ENCODE results near the gene AHCYL2.
"Not testable (repeated sequence)": the region's sequence is repeated elsewhere in the genome, so short reads cannot be mapped to it uniquely, and the experiment has no call there.

AHCYL2 gene

GRCh38 chr7:129359176-129359575 is 134.3 kb downstream of the AHCYL2 start:
- no peak for DNase-seq

DNA sequence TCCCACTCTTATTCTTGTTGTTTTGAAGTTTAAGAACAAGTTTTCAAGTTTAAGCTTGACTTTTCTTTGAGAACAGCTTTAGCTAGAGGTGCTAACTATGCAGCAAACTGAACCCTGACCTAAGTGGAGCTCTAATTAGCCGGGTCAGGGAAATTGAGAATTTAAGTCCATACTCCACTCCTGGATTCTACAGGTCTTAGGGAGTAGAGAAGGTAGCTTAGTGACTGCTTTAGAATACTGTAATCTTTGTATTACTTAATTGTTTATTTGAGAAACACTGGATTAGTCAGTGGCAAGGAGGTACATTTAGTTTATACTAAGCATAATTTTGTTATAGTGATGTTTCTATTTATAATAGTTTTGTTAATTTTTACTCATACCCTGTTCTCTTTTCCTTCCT is 134.8 kb downstream of the AHCYL2 start:
- DNase-seq: no peak

DNA sequence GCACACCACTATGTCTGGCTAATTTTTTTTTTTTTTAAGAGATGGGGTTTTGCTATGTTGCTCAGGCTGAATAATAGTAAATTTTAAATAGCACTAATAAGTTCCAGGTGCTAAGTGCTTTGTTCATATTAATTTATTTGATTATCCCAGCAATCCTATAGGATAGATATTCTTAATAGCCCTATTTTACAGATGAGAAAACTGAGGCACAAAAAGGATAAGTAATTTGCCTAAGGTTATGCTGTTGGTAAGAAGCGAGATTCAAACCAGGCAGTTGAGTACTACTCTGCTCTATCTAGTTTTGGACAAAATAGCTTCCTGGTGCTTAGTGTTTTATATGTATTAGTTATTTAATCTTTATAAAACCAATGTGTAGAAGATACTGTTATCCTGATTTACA is 136.9 kb downstream of the AHCYL2 start:
- no peak for DNase-seq

GRCh38 chr7:129362496-129362895 is 137.7 kb downstream of the AHCYL2 start:
- DNase-seq: no peak

GRCh38 chr7:129367349-129367699 is 142.5 kb downstream of the AHCYL2 start:
- DNase-seq: no peak

DNA sequence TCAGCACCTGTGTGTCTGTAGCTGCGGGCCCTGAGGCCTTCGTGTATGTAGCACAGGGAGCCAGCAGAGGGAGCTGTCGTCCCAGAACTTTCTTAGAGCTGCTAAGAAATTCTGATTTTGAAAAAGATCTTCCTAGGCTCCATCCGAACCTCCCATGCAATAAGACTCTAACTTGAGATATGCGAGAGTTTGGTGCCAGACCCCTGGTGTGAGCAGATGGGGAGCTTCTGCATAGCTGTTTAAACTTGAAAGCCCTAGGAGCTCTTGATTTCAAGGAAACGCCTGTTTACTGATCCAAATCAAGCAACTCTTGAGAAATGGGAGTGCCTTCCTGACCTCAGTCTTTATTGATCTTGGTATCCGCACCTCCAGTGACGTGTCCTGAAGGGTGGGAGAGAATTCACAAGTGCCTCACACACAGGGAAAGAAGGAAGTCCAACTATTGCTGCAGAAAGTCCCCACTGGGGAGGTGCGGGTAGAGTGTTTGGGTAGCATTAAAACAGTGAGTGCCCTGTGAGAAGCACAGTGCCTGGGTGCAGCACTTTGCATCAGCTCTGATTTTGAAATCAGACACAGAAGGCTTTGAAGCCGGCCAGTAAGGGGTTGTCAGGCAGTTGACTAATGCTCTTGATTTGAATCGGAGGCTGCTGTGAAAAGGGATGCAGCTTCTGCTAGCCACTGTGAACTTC is 143.0 kb downstream of the AHCYL2 start:
- DNase-seq: peak; percentile 91

- no peak for DNase-seq
Measured at GRCh38 chr7:129368389-129368986, 143.7 kb downstream of the AHCYL2 start.

DNA sequence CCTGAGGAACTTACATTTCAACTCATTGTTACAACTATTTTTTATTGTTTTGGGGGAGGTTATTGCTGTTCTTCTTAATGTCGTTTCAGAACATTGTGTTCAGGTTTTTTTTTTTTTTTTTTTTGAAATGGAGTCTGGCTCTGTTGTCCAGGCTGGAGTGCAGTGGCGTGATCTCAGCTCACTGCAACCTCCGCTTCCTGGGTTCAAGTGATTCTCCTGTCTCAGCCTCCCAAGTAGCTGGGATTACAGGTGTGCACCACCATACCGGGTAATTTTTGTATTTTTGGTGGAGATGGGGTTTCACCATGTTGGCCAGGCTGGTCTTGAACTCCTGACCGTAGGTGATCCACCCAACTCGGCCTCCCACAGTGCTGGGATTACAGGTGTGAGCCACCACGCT is 144.6 kb downstream of the AHCYL2 start:
- DNase-seq: not testable (repeated sequence)

DNA sequence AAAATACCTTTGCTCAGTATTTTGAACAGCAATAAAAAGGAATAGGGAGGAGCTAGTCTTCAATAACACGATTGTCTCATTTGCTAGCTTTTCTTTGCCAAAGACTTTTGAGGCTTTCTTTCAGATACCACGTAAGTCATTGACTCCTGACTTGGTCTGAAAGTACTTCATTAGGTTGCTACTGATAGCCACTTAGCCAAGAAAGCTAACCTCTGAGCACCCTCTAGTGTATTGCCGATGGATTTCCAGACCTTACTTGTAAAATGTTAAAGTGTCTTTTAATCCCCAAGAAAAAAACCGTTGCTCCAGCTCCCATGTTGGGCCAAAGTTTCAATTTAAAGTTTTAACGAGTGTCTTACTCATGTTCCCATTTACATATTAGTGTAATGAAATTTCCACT is 146.0 kb downstream of the AHCYL2 start:
- DNase-seq: peak; percentile 21

DNA sequence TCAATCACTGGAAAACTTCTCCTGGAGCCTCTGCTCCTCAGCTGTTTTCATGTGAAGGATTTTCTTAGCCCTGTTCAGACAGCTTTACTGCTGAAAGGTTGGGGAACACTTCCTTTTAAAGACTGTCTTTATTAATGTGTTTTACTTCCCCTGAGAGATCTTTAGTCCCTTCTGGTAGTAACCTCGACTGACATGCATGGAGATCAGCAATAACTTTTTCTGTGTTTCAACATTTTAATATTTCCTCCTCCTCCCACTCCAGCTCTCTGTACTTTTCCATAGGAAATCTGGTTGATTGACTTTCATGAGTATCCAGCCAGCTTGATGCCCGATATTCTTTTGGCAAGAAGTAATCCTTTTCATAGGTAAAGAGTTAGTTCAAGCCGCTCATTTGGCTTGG is 146.7 kb downstream of the AHCYL2 start:
- no peak for DNase-seq

DNA sequence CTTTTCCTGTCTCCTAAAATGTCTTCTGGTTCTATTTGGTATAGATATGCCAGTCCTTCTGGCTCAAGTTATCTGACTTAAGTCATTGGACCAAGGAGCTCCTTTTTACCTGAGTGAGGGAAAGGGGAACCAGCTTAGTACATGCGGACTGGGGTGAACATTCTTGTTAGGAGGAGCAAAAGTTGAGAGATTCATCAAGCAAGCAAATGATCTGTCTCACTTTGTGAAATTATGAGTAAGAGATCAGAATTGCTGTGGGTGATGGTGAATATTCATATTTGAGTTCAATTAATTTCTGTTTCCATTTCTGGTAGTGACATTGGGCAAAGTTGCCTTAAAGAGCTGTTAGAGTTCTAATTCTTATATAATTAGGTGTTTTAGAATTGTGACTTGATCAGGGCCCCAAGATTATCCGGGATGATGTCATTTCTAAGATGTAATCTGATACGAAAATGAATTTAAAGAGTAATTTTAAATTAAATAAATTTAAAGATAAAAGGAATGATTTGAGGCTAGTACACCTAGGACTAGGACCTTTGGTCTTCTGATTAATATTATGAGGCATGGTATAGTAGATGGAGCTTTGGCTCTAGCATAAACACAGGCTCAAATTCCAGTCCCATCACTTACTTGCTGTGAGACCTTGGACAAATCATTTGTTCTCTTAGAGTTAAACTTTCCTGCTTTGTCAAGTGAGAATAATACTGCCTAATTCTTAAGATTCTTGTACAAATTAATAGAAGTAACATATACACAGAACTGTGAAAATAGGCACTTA is 149.0 kb downstream of the AHCYL2 start:
- DNase-seq: no peak

- DNase-seq: no peak
Measured at GRCh38 chr7:129375141-129375938, 150.5 kb downstream of the AHCYL2 start.

GRCh38 chr7:129376076-129376777 is 151.4 kb downstream of the AHCYL2 start:
- peak; percentile 82 for DNase-seq

- DNase-seq: peak; percentile 58
Measured at GRCh38 chr7:129376778-129377700, 152.2 kb downstream of the AHCYL2 start.

DNA sequence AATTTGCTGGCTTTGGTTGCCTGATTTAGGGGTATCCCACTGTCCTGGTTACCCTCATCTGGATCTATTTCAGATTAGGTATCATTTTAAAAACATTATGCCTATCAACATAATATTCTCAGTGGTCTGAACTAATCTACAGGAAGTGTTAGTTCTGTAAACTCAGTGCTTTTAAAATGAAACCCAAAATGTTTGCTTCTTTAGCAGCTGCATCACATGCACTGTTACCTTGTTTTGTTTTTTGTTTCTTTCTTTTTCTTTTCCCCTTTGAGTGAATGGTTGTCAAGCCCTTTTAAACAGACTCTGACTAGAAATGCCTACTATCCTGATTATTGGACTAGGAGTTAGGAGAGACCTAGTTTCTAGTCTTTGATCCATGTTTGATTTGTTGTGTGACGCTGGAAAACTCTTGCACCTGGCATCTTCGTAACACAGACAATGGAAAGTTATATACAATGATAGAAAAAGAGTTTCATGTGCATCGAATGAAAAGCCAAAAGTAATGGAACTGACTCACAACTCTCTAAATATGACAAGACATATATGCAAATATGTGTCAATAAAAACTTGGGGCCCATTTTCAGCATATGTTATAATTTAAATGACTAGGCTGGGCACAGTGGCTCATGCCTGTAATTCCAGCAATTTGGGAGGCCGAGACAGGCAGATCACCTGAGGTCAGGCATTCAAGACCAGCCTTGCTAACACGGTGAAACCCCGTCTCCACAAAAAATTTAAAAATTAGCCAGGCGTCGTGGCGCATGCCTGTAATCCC is 157.1 kb downstream of the AHCYL2 start:
- no peak for DNase-seq

GRCh38 chr7:129383542-129384132 is 158.8 kb downstream of the AHCYL2 start:
- no peak for DNase-seq

DNA sequence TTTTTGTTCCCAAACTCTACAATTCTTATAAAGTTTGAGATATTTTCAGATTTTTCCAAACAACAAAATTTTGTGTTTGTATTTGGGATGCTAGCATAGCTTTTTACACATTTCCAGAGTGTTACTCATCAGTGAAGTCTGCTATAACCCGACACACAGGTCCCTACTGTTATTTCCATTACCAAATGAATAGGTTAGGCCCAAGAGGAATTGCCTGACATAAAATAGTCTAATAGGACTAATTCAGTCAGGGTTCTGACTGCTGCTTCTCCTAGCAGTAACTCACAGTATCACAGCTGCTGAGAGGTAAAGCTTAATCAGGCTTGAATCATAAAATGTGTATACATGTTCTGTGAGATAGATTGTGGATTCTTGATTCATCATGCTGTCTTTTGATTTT is 160.3 kb downstream of the AHCYL2 start:
- DNase-seq: no peak

- no peak for DNase-seq
Measured at GRCh38 chr7:129385598-129385997, 160.8 kb downstream of the AHCYL2 start.

DNA sequence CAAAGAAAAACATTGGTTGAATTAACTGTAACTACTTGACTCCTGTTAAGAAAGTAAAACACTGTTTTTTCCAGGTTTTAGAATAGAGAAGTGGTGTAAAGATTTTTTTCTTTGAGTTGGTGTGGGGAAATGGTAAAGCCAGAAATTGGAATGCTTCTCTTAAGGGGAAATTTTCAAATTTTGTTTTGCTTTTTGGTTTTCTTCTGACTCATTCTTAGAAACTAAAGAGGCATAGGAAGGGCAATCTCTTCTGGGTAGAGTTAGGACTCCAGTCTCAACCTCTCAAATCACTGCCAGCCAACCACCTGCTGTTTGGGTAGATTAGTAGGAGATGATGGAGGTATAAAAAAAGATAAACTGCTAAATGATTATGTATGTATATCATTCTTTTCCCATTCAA is 161.7 kb downstream of the AHCYL2 start:
- DNase-seq: no peak

GRCh38 chr7:129387537-129387936 is 162.7 kb downstream of the AHCYL2 start:
- no peak for DNase-seq

Measured in hematopoietic multipotent progenitor cell treated with erythropoietin and hydrocortisone succinate and interleukin-3 and kit ligand, for 6 days (in vitro differentiated cells).